Measurements from ENCODE around the gene PXDN. TPM values are rescaled to one million over a fixed set of nuclear protein-coding genes. Genes with fewer than 3 reads are reported as not detected.

PXDN gene
- total RNA-seq, 4 donors from 2014 or later, result 0.72 to 10.9 (median 5.9) TPM

GRCh38 chr2:1658394-1659151, 85.7 kb downstream of the PXDN start:
- TF ChIP-seq POLR2A (IDR thresholded peaks at IDR 0.05) (no peak), CTCF (IDR thresholded peaks at IDR 0.05) (no peak)
- H3K36me3 ChIP-seq, result peaks cover 0 to 25% (median 0%) of the 10 kb centered on the region in 3 donors
- intact Hi-C loops (cut with DNase I), result no loop called here
- 90 to 91% methylated on average over 14 to 16 of the region's 26 CpGs for WGBS, 2 donors
- no peak for DNase-seq
- no peaks in the 10 kb centered on the region for H3K9me3 ChIP-seq
- H3K4me1 ChIP-seq, result peaks cover 0 to 10% (median 0%) of the 10 kb centered on the region in 3 donors
- H3K4me3 ChIP-seq, result no peak overlapping the region
- H3K27ac ChIP-seq, result no peak overlapping the region
- peaks cover 0 to 3% (median 0%) of the 10 kb centered on the region in 4 donors for H3K27me3 ChIP-seq

GRCh38 chr2:1656961-1657841, 87.1 kb downstream of the PXDN start:
- Histone ChIP-seq H3K4me1 (peaks cover 0 to 24% (median 11%) of the 10 kb centered on the region in 3 donors), H3K9me3 (no peaks in the 10 kb centered on the region), H3K27me3 (peaks cover 0 to 3% (median 0%) of the 10 kb centered on the region in 4 donors), H3K36me3 (peaks cover 0 to 22% (median 0%) of the 10 kb centered on the region in 3 donors), H3K4me3 (no peak overlapping the region), H3K27ac (no peak overlapping the region)
- no peak for TF ChIP-seq CTCF (IDR thresholded peaks at IDR 0.05)
- TF ChIP-seq POLR2A (IDR thresholded peaks at IDR 0.05), result no peak
- no peak for DNase-seq
- WGBS, 2 donors, result 84% methylated on average over 5 of the region's 7 CpGs; no CpG with 5 or more reads in 1 of the 2 donors
- intact Hi-C loops (cut with DNase I), result no loop called here

- no peak for DNase-seq
- Histone ChIP-seq H3K9me3 (no peaks in the 10 kb centered on the region), H3K4me3 (no peak overlapping the region), H3K36me3 (peaks cover 0 to 17% (median 0%) of the 10 kb centered on the region in 3 donors), H3K27me3 (peaks cover 0 to 3% (median 0%) of the 10 kb centered on the region in 4 donors), H3K27ac (no peak overlapping the region), H3K4me1 (peaks cover 0 to 32% (median 16%) of the 10 kb centered on the region in 3 donors)
- TF ChIP-seq CTCF (IDR thresholded peaks at IDR 0.05), result no peak
- no peak for TF ChIP-seq POLR2A (IDR thresholded peaks at IDR 0.05)
- intact Hi-C loops (cut with DNase I), result no loop called here
- 75 to 78% methylated on average over 3 to 5 of the region's 6 CpGs for WGBS, 2 donors
These were observed 87.9 kb downstream of the PXDN start for GRCh38 chr2:1656326-1656960.

- WGBS, 2 donors, result 94 to 100% methylated on average over 2 of the region's 3 CpGs
- Histone ChIP-seq H3K27me3 (peaks cover 0 to 3% (median 0%) of the 10 kb centered on the region in 4 donors), H3K36me3 (peaks cover 0 to 7% (median 0%) of the 10 kb centered on the region in 3 donors), H3K4me1 (peaks cover 0 to 40% (median 16%) of the 10 kb centered on the region in 3 donors), H3K4me3 (no peak overlapping the region), H3K27ac (peak overlapping the region in 1 of 4 donors; percentile 34), H3K9me3 (no peaks in the 10 kb centered on the region)
- TF ChIP-seq POLR2A (IDR thresholded peaks at IDR 0.05) (no peak), CTCF (IDR thresholded peaks at IDR 0.05) (no peak)
- DNase-seq, result no peak
- intact Hi-C loops (cut with DNase I), result no loop called here
These were observed 88.9 kb downstream of the PXDN start for GRCh38 chr2:1655461-1655860.

All from esophagus squamous epithelium (tissue), 5 donors.